Uterus (tissue), 4 donors: Measurements from ENCODE around the gene MTMR10. TPM values are rescaled to one million over a fixed set of nuclear protein-coding genes. Genes with fewer than 3 reads are reported as not detected.

ENCODE experiments used
- DNase-seq, 2 donors: peaks; one replicate each; pipeline ENCODE4 v3.0.0-alpha.2; 2019 to 2020
- H3K27ac ChIP-seq, 2 donors: fragments of 200-600 bp; sonication (generic); 1 replicate in 1 of 2; 2 replicates in 1 of 2; pipeline ENCODE4 v1.5.1; 2016 to 2018
- H3K27me3 ChIP-seq, 2 donors: fragments of 200-600 bp; sonication (generic); one replicate each; pipeline ENCODE4 v1.5.1; 2018 to 2019; ENCODE audit warnings: control low read depth in 1 of 2
- H3K36me3 ChIP-seq, 2 donors: fragments of 200-600 bp; sonication (generic); one replicate each; pipeline ENCODE4 v1.5.1; 2019; ENCODE audit warnings: control low read depth in 1 of 2
- H3K4me1 ChIP-seq, 2 donors: fragments of 200-600 bp; sonication (generic); one replicate each; pipeline ENCODE4 v1.5.1; 2018 to 2019; ENCODE audit warnings: control low read depth in 1 of 2
- H3K4me3 ChIP-seq, 2 donors: fragments of 200-600 bp; sonication (generic); 1 replicate in 1 of 2; 2 replicates in 1 of 2; pipeline ENCODE4 v1.5.1; 2018 to 2019; ENCODE audit warnings: mild to moderate bottlenecking in 1 of 2
- H3K9me3 ChIP-seq, 2 donors: fragments of 200-600 bp; sonication (generic); one replicate each; pipeline ENCODE4 v1.5.1; 2019; ENCODE audit warnings: control low read depth in 1 of 2
- POLR2A ChIP-seq, 2 donors: fragments of 450-650 bp; IDR thresholded peaks; one replicate each; pipeline ENCODE4 v1.6.1; 2016; ENCODE audit warnings: antibody characterized with exemption in 2 of 2, mild to moderate bottlenecking in 1 of 2, moderate library complexity in 1 of 2
- intact Hi-C: fragments of 100-400 bp; cut with DNase I; formaldehyde crosslinking; loops from one replicate; pipeline ENCODE4 v1.15.1; 2023; ENCODE audit warnings: low total_unique reads
- total RNA-seq, 4 donors: library from RNA; depleted of rRNA in 3 of 4; stranded (reverse); fragments of >200 nt in 3 of 4; gene quantifications; one replicate each; pipeline versions ENCODE4 v1.1.0 to v1.2.4, GENCODE V29; 2014 to 2023
- TF ChIP-seq, protein P1 (sequence below), 4 experiments: fragments of 200-600 bp in 2 of 4; fragments of 450-650 bp in 2 of 4; sonication (generic) in 2 of 4; IDR thresholded peaks; one replicate each; pipeline ENCODE4 v1.5.1; 2016 to 2019; ENCODE audit warnings: antibody characterized with exemption in 4 of 4, mild to moderate bottlenecking in 2 of 4, moderate library complexity in 1 of 4
- donor health status: DM: yes; HTN: yes; CAD: no.

The MTMR10 gene, protein sequence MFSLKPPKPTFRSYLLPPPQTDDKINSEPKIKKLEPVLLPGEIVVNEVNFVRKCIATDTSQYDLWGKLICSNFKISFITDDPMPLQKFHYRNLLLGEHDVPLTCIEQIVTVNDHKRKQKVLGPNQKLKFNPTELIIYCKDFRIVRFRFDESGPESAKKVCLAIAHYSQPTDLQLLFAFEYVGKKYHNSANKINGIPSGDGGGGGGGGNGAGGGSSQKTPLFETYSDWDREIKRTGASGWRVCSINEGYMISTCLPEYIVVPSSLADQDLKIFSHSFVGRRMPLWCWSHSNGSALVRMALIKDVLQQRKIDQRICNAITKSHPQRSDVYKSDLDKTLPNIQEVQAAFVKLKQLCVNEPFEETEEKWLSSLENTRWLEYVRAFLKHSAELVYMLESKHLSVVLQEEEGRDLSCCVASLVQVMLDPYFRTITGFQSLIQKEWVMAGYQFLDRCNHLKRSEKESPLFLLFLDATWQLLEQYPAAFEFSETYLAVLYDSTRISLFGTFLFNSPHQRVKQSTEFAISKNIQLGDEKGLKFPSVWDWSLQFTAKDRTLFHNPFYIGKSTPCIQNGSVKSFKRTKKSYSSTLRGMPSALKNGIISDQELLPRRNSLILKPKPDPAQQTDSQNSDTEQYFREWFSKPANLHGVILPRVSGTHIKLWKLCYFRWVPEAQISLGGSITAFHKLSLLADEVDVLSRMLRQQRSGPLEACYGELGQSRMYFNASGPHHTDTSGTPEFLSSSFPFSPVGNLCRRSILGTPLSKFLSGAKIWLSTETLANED
- total RNA-seq, result 10 to 100 TPM; 11.8 to 34.2 (median 19.1) TPM

DNA sequence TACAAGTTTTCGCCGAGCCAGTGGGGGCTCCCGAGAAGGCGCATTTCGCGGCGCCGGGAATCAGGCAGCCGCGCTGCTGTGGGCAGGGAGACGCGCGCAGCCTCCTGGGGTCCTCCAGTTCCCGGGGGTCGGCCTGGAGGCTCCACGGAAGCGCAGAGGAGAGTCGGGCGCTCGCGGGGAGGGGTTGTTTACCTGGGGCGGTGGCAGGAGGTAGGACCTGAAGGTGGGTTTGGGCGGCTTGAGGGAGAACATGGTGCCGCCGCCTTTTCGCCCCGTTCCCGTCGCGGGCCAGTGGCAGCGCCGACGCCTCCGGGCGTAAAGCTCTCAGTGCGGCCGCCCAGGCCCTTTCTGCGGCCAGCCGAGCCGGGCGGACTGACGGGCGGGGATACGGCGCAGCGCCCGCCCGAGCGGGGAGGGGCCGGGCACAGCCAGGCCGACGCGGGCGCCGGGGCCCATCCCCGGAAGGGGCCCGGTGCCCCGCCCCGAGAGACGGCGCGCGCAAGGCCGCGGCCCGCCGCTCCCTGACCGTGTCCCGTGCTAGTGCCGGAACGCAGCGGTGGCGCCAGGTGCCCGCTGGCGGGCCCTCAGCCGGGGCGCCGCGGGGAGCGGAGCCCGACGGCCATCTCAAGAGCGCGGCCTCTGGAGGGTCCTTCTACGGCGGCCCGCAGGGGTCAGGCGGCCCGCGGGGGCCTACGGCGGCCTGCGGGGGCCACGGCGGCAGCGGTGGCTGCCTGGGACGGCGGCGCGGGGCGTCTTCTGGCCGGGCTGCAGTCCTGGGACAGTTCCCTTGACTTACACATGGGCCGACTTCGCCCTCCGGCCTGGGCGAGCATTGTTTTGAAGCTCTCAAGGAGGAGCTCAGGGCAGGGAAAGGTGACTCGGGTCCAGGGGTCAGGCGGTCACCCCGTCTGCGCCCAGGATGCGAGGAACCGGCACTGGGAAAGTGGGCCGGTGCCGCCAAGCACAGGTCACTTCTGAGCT lies at the start of gene MTMR10:
MTMR10 (minus strand) TSS at position 374 of the 981 bp plus-strand sequence; CDS start at position 252, 122 bp downstream.
- Histone ChIP-seq H3K27ac (peak within 1 kb of the TSS; percentile 89 to 91), H3K4me3 (peak within 1 kb of the TSS; percentile 64 to 92), H3K27me3 (no peaks in the 10 kb centered on the region), H3K9me3 (no peaks in the 10 kb centered on the region), H3K4me1 (no peaks in the 10 kb centered on the region), H3K36me3 (no peaks in the 10 kb centered on the region)
- intact Hi-C loops, result no loop called here
- peak; percentile 46 to 56 for DNase-seq
- peak; percentile 62 to 93 for TF ChIP-seq POLR2A (IDR thresholded peaks at IDR 0.05)
- TF ChIP-seq, protein P1, sequence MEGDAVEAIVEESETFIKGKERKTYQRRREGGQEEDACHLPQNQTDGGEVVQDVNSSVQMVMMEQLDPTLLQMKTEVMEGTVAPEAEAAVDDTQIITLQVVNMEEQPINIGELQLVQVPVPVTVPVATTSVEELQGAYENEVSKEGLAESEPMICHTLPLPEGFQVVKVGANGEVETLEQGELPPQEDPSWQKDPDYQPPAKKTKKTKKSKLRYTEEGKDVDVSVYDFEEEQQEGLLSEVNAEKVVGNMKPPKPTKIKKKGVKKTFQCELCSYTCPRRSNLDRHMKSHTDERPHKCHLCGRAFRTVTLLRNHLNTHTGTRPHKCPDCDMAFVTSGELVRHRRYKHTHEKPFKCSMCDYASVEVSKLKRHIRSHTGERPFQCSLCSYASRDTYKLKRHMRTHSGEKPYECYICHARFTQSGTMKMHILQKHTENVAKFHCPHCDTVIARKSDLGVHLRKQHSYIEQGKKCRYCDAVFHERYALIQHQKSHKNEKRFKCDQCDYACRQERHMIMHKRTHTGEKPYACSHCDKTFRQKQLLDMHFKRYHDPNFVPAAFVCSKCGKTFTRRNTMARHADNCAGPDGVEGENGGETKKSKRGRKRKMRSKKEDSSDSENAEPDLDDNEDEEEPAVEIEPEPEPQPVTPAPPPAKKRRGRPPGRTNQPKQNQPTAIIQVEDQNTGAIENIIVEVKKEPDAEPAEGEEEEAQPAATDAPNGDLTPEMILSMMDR (IDR thresholded peaks at IDR 0.05), result peak in 1 of 4 experiments; percentile 32

DNA sequence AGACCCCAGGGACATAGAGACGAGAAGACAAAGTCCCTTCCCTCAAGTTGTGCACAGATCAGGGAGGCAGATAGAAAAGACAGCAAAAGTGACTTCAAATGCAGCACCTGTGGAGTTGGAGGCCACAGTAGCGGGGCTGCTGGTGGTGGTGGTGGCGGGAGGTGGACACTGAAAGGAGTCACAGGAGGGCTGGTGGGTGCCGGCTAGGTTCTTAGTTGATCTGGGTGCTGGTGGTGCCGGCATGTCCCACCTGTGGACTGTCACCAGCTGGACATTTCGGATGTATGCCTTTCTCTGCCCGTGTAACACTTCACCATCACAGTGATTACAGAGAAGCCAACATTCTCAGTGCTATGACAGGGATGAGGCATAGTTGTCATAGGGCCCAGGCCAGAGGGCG lies 49.2 kb upstream of the MTMR10 start:
- H3K9me3 ChIP-seq, result no peaks in the 10 kb centered on the region
- DNase-seq, result no peak
- TF ChIP-seq, protein P1 (IDR thresholded peaks at IDR 0.05), result no peak
- TF ChIP-seq POLR2A (IDR thresholded peaks at IDR 0.05), result no peak
- H3K36me3 ChIP-seq, result no peaks in the 10 kb centered on the region
- H3K27me3 ChIP-seq, result no peaks in the 10 kb centered on the region
- H3K4me3 ChIP-seq, result no peak overlapping the region
- no peak overlapping the region for H3K27ac ChIP-seq
- intact Hi-C loops, result no loop called here
- H3K4me1 ChIP-seq, result no peaks in the 10 kb centered on the region

DNA sequence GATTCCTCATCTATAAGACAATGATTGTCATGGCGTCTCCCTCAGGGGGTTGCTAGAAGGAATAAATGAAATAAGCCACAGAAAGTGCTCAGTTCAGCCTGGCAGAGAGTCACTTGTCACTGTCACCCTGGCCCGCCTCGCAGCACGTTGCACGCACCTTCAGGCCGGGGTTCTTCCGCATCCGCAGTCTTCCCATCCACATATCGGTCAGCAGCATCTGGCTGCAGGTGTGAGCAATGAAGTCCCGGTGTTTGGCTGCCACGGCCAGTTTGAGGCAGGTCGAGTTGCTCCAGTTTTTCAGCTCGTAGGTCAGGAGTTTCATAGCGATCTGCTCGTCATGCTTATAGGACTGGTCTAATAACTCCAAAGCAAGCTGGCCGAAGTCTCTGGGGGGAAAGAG lies 48.5 kb upstream of the MTMR10 start:
- Histone ChIP-seq H3K27ac (no peak overlapping the region), H3K36me3 (no peaks in the 10 kb centered on the region), H3K9me3 (no peaks in the 10 kb centered on the region), H3K4me1 (no peaks in the 10 kb centered on the region), H3K27me3 (no peaks in the 10 kb centered on the region), H3K4me3 (no peak overlapping the region)
- intact Hi-C loops, result no loop called here
- no peak for DNase-seq
- TF ChIP-seq POLR2A (IDR thresholded peaks at IDR 0.05), result no peak
- TF ChIP-seq, protein P1 (IDR thresholded peaks at IDR 0.05), result no peak

DNA sequence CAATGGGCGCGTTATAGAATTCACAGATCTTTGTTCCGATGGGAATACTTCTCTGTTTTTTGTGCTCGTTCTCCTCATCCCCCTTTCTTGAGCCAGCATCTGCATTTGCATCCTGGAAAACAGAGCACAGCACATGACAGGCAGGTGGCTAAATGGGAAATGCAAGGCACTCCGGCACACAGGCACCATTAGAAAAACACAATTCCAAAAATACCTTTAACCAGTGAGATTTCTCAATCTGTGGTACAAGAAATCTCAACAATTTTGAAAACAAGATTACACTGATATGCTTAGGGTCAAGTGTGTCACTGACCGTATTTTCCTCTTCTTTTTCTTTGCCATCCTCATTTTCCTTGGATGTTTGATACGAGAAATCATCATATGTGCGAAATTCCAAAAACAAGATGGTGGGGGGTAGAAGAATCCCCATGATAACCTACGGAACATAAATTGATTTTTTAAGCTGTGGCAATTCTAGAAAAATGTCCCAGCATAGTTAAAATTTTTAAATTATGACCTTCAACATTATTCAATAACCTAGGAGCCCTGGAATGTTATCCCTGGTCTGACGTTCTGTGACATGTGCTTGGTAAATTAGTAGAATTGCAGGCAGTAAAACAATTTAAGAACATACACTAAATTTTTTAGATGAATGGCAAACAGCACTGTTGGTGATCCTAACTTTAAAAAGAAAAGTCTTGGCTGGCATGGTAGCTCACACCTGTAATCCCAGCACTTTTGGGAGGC lies 46.5 kb upstream of the MTMR10 start:
- H3K27me3 ChIP-seq, result no peaks in the 10 kb centered on the region
- H3K36me3 ChIP-seq, result no peaks in the 10 kb centered on the region
- intact Hi-C loops, result no loop called here
- H3K4me3 ChIP-seq, result no peak overlapping the region
- no peaks in the 10 kb centered on the region for H3K9me3 ChIP-seq
- no peak for DNase-seq
- H3K27ac ChIP-seq, result no peak overlapping the region
- peaks cover 0 to 6% of the 10 kb centered on the region in 2 donors for H3K4me1 ChIP-seq
- TF ChIP-seq POLR2A (IDR thresholded peaks at IDR 0.05), result no peak
- TF ChIP-seq, protein P1 (IDR thresholded peaks at IDR 0.05), result no peak
